Endothelial cell of umbilical vein (primary cell): Measurements from ENCODE around the gene ACSM4. TPM values are rescaled to one million over a fixed set of nuclear protein-coding genes. Genes with fewer than 3 reads are reported as not detected.

Experiments used
- BruUV-seq: library from RNA; stranded (reverse); fragments of 400-500 nt; replicated peaks from 2 replicates; lab custom pipeline; 2021; lab: Mats Ljungman, UMichigan
- CTCF ChIA-PET: fragments of 300-600, 350-600 bp; sonication (Branson Sonifier 250); formaldehyde crosslinking; loops from one replicate; lab custom pipeline; 2021; ENCODE audit warnings: antibody characterized with exemption, inconsistent platforms; lab: Charles Lee
- POLR2A ChIA-PET: fragments of 300-600, 350-600 bp; sonication (Branson Sonifier 250); formaldehyde crosslinking; loops from one replicate; lab custom pipeline; 2021; ENCODE audit warnings: antibody characterized with exemption, inconsistent platforms; lab: Charles Lee
- DNase-seq: peaks from one replicate; pipeline ENCODE4 v3.0.0-alpha.2; 2011; ENCODE audit warnings: low read depth, low spot score
- FAIRE-seq: peaks from 2 replicates; lab custom pipeline; 2011; peaks lifted over from hg19 to GRCh38; lab: Jason Lieb, UNC
- H2AFZ ChIP-seq: 2 replicates; pipeline ENCODE4 v1.6.0; 2012; ENCODE audit warnings: low read depth, low read length, control low read depth, inconsistent platforms
- H3K27ac ChIP-seq: 2 replicates; pipeline ENCODE4 v1.5.1; 2011; ENCODE audit warnings: low read depth, mild to moderate bottlenecking, control low read depth, low read length, moderate library complexity; ENCODE audit not compliant: insufficient read depth
- H3K27me3 ChIP-seq, 2 experiments: 2 replicates each; pipeline versions ENCODE4 v1.6.0 to v1.6.1; 2011; ENCODE audit warnings: low read length in 2 of 2, mixed read lengths in 1 of 2; ENCODE audit not compliant: control insufficient read depth in 2 of 2, insufficient read depth in 2 of 2
- H3K36me3 ChIP-seq, 2 experiments: 2 replicates in 1 of 2; 3 replicates in 1 of 2; pipeline ENCODE4 v1.5.1; 2011; ENCODE audit warnings: low read length in 2 of 2, mild to moderate bottlenecking in 1 of 2, moderate library complexity in 1 of 2; ENCODE audit not compliant: control insufficient read depth in 2 of 2, insufficient read depth in 2 of 2; ENCODE audit errors: extremely low read depth in 1 of 2
- H3K4me1 ChIP-seq: 3 replicates; pipeline ENCODE4 v1.5.1; 2011; ENCODE audit warnings: mild to moderate bottlenecking, low read length; ENCODE audit not compliant: control insufficient read depth, insufficient read depth; ENCODE audit errors: extremely low read depth
- H3K4me2 ChIP-seq: 2 replicates; pipeline ENCODE4 v1.6.1; 2011; ENCODE audit warnings: low read length, control low read depth, mixed read lengths; ENCODE audit not compliant: insufficient read depth
- H3K4me3 ChIP-seq, 3 experiments: fragments of 200-600 bp in 1 of 3; sonication (generic), shearing (Covaris generic) in 1 of 3; replicated peaks in 1 of 3; 2 replicates each; pipeline ENCODE4 v1.5.1; 2011 to 2016; ENCODE audit warnings: control low read depth in 3 of 3, low read length in 3 of 3, mild to moderate bottlenecking in 2 of 3, inconsistent platforms in 1 of 3, low read depth in 1 of 3, moderate library complexity in 1 of 3; ENCODE audit not compliant: insufficient read depth in 1 of 3
- H3K79me2 ChIP-seq: 2 replicates; pipeline ENCODE4 v1.6.0; 2012; ENCODE audit warnings: low read length, inconsistent platforms; ENCODE audit not compliant: control insufficient read depth, insufficient read depth
- H3K9ac ChIP-seq: replicated peaks from 2 replicates; pipeline ENCODE3; 2011; ENCODE audit warnings: low read length, control low read depth; ENCODE audit not compliant: insufficient read depth; ENCODE audit errors: extremely low read depth
- H3K9me1 ChIP-seq: replicated peaks from 3 replicates; pipeline ENCODE4 v1.6.0; 2011; ENCODE audit warnings: mild to moderate bottlenecking, low read length; ENCODE audit not compliant: control insufficient read depth, insufficient read depth; ENCODE audit errors: extremely low read depth
- H3K9me3 ChIP-seq: replicated peaks from 2 replicates; pipeline ENCODE4 v1.5.1; 2012; ENCODE audit warnings: low read length, inconsistent platforms; ENCODE audit not compliant: control insufficient read depth, insufficient read depth
- H4K20me1 ChIP-seq: replicated peaks from 2 replicates; pipeline ENCODE3; 2011; ENCODE audit warnings: mild to moderate bottlenecking, low read length; ENCODE audit not compliant: control insufficient read depth, insufficient read depth; ENCODE audit errors: extremely low read depth
- CTCF ChIP-seq, 2 donors: IDR thresholded peaks; 1 replicate in 1 of 2; 2 replicates in 1 of 2; pipeline ENCODE4 v1.5.1; 2011; ENCODE audit warnings: low read length in 2 of 2, mild to moderate bottlenecking in 2 of 2, moderate library complexity in 2 of 2, control low read depth in 1 of 2, inconsistent platforms in 1 of 2, low read depth in 1 of 2; ENCODE audit not compliant: insufficient read depth in 1 of 2; ENCODE audit errors: extremely low read depth in 1 of 2
- EZH2 ChIP-seq: IDR thresholded peaks from 2 replicates; pipeline ENCODE4 v1.6.1; 2012; ENCODE audit warnings: borderline replicate concordance, low read depth, mild to moderate bottlenecking, moderate library complexity, low read length, inconsistent platforms; ENCODE audit not compliant: severe bottlenecking
- FOS ChIP-seq: IDR thresholded peaks from 2 replicates; pipeline ENCODE4 v1.6.1; 2011; ENCODE audit warnings: mild to moderate bottlenecking, low read length, moderate library complexity, borderline replicate concordance; ENCODE audit not compliant: insufficient read depth
- GATA2 ChIP-seq: IDR thresholded peaks from 2 replicates; pipeline ENCODE4 v1.7.0; 2011; ENCODE audit warnings: low read depth, mild to moderate bottlenecking, moderate library complexity, mixed read lengths, low read length; ENCODE audit not compliant: insufficient read length, insufficient read depth
- JUN ChIP-seq: IDR thresholded peaks from 2 replicates; pipeline ENCODE4 v1.6.1; 2011; ENCODE audit warnings: borderline replicate concordance, low read depth; ENCODE audit not compliant: insufficient read length, insufficient read depth
- MYC ChIP-seq: IDR thresholded peaks from one replicate; pipeline ENCODE4 v1.6.1; 2011; ENCODE audit warnings: mild to moderate bottlenecking, low read depth, low read length
- POLR2A ChIP-seq: IDR thresholded peaks from 2 replicates; pipeline ENCODE4 v1.6.1; 2012; ENCODE audit warnings: low read depth, mild to moderate bottlenecking, control low read depth, low read length
- POLR2AphosphoS5 ChIP-seq: IDR thresholded peaks from 2 replicates; pipeline ENCODE4 v1.6.1; 2012; ENCODE audit warnings: low read depth, mild to moderate bottlenecking, control low read depth, low read length, moderate library complexity; ENCODE audit not compliant: insufficient read depth
- dilution Hi-C: fragments of 300-500 bp; cut with MboI; formaldehyde crosslinking; loops from one replicate; pipeline ENCODE4 v1.15.0; 2019; ENCODE audit warnings: low sequenced_read_pairs; ENCODE audit not compliant: extremely low pct_ligation_motif_present
- intact Hi-C: fragments of 100-400 bp; cut with micrococcal nuclease; formaldehyde crosslinking; loops from one replicate; pipeline ENCODE4 v1.10.0; 2022
- polyA plus RNA-seq, 4 experiments: library from polyadenylated mRNA; depleted of rRNA in 3 of 4; stranded (reverse) in 3 of 4; unstranded in 1 of 4; fragments of >200 nt; gene quantifications; 2 replicates each; pipeline versions ENCODE4 v1.2.1 to v1.2.3, GENCODE V29; 2011 to 2012; ENCODE audit warnings: missing spikeins in 1 of 4
- total RNA-seq: library from RNA; stranded (reverse); gene quantifications from 2 replicates; pipeline ENCODE4 v1.2.3, GENCODE V29; 2021
- TF ChIP-seq, protein P1 (sequence below): IDR thresholded peaks from 2 replicates; pipeline ENCODE4 v1.6.1; 2011; ENCODE audit not compliant: insufficient read depth, insufficient read length

Gene ACSM4
- total and polyA plus RNA-seq, 2 donors (not counting 3 experiments of a cell fraction or from before 2014, with no cell fraction given) = not detected

- DNase-seq = no peak
Measured at GRCh38 chr12:7269273-7269672, 34.6 kb upstream of the ACSM4 start.

More at GRCh38 chr12:7269273-7269672, 34.6 kb upstream of the ACSM4 start:
- intact Hi-C loops = no loop called here
- peak; percentile 8 for FAIRE-seq
- Histone ChIP-seq H3K4me2 (no peak overlapping the region), H4K20me1 (no peaks in the 10 kb centered on the region), H3K9me1 (no peaks in the 10 kb centered on the region), H3K4me1 (no peaks in the 10 kb centered on the region), H3K27ac (no peak overlapping the region), H3K79me2 (no peaks in the 10 kb centered on the region), H3K9me3 (no peaks in the 10 kb centered on the region), H3K36me3 (no peaks in the 10 kb centered on the region), H3K4me3 (no peak overlapping the region), H3K9ac (no peak overlapping the region), H3K27me3 (peaks cover 0 to 4% of the 10 kb centered on the region in 2 experiments), H2AFZ (no peak overlapping the region)
- ChIA-PET POLR2A (no interaction called here), CTCF (no interaction called here)
- no TSS peak for BruUV-seq
- TF ChIP-seq MYC = no peak
- no peak for TF ChIP-seq CTCF (IDR thresholded peaks at IDR 0.05; ENCODE audit: extremely low read depth in 1 of 2, insufficient read depth in 1 of 2, low read depth in 1 of 2, low read length in 2 of 2)
- TF ChIP-seq, protein P1, sequence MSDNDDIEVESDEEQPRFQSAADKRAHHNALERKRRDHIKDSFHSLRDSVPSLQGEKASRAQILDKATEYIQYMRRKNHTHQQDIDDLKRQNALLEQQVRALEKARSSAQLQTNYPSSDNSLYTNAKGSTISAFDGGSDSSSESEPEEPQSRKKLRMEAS = no peak
- no peak for TF ChIP-seq FOS
- no peak for TF ChIP-seq EZH2
- no peak for TF ChIP-seq POLR2AphosphoS5
- TF ChIP-seq GATA2 = no peak
- TF ChIP-seq POLR2A = no peak
- TF ChIP-seq JUN = no peak
- dilution Hi-C loops = no loop called here
